GM21528 (cell line): ENCODE data around the gene LITAFD.
"Not testable (repeated sequence)": the region's sequence is repeated elsewhere in the genome, so short reads cannot be mapped to it uniquely, and the experiment has no call there.

Source experiments
- ATAC-seq: cut with Tn5 transposase; IDR thresholded peaks from one replicate; pipeline ENCODE4 v1.9.1; 2021; ENCODE audit warnings: mild to moderate bottlenecking, moderate library complexity; ENCODE audit not compliant: unreplicated experiment, low FRiP score

The LITAFD gene

DNA sequence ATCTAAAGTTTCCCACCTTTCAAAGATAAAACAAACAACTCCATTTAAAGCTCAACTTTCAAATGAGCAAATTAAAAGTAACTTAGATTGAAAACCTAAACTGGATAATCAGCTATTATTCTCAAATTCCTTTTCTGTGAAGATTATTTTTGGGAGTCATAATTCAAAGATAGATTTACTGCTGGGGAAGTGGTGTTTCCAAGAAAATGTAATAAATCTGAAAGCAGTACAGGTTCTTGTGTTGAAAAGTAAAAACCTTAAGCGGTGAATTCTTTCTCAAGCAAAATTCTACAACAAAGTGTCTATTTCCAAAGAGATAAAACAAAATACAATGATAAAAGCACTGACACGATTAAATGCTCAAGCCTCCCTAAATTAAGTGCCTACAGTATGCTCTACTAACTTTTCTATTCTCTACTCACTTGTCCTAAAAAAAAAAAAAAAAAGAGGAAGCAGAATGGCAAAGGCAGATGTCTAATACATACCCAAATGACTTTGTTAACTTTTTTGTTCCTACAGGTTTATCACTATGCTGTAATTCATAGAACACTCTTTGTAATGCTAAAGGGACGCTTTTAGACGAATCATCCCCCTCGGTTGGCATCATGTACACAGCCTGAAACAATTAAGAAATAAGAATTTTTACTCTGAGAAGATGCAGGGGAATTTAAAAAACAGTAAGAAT lies 34.5 kb downstream of the LITAFD start:
- ATAC-seq: no peak

DNA sequence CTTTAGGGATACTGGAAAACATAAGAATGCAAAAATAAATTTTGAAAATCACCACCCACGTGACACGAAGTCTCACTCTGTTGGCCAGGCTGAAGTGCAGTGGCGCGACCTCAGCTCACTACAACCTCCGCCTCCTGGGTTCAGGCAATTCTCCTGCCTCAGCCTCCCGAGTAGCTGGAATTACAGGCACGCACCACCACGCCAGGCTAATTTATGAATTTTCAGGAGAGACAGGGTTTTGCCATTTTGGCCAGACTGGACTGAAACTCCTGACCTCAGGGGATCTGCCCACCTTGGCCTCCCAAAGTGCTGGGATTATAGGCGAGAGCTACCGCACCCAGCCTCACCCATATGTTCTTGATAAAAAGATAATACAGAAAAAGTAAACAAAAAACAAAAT lies 35.2 kb downstream of the LITAFD start:
- not testable (repeated sequence) for ATAC-seq

DNA sequence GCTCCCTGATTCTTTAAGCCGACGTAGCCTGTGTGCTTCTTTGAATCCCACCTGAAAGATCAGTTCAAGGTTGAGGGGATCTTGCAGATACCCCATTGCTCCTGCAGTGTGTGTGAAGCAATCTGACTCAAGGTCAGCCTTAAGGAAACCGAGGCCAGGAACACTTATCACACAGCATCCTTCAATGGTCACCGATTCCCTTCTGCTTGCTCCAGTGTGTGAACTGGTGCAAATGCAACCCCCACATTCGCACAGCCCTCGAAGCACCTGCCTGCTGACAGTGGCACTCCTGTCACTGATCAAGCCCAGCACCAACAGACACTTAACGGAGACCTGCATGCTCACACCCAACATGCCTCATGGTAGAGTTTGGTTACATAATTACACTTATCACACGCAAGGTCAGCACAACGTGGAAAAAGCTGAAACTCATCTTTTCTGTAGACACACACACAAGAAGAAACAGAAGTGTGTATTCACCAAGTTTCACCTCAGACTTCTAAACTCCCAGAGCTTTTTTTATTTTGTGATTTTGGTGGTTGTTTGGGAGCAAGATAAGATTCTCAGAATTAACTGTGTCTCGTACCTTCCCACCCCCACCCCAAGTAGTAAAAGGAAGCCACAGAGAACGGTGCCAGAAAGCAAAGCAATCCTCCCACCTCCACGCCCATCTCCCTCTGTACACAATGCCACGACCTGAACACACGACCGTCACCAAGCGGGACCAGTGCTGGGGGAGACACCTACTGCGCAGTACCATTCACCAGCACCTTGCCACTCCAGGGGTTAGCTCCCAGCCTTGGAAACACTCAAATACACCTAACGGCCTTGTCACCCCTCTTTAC lies 37.2 kb downstream of the LITAFD start:
- ATAC-seq: no peak

DNA sequence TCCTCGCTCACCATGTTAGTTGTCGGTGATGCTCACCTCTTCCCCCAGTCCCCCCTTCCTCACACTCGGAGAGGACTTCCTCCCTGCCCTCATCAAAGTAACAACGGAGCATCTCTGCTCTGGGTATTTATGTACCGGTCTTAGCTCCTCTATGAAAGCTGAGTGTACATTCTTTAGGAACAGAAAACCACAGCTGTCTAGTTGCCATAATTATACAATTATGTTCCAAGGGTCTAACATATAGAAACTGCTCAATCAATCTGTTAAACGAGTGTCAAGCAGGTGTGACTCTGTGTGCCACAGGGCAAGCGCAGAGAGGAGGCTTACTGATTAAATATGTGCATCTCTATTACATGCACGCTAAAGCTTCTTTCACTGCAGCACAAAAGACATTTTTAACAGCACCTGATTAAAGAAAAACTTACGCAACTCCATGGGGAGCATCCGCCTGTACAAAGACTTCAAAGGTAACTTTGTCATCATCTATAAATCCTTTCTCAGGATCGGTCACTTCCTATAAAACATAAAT lies 37.8 kb downstream of the LITAFD start:
- no peak for ATAC-seq

DNA sequence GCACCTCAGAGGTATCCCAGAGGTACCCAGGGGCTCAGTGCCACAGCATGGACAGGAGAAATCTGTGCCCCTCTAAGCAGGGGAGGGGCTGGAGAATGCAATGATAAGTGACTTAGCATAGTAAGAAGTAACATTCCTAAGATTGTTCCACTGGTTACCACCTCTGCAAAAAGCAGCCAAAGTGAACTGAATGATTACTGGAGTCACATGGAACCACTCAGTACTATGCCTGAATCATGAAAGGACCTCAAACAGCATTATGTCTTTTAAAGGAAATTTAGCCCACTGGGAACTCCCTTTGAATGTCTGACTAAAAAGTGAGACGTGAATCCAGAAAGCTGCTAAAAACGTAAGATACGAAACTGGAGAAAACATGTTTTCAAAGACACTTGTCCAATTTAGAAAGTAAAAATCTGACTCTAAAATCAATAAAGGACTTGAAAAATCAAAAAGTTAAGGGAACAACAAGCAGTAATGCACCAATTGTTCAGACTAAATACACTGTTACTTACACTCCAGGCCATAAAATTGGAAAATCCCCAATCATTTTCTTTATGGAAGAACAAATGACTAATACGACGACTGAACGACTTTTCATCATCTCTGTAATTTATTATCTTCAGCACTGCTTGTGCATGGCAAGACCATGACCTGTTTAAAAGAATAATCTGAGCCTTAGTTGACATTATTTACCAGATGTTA lies 38.6 kb downstream of the LITAFD start:
- no peak for ATAC-seq

DNA sequence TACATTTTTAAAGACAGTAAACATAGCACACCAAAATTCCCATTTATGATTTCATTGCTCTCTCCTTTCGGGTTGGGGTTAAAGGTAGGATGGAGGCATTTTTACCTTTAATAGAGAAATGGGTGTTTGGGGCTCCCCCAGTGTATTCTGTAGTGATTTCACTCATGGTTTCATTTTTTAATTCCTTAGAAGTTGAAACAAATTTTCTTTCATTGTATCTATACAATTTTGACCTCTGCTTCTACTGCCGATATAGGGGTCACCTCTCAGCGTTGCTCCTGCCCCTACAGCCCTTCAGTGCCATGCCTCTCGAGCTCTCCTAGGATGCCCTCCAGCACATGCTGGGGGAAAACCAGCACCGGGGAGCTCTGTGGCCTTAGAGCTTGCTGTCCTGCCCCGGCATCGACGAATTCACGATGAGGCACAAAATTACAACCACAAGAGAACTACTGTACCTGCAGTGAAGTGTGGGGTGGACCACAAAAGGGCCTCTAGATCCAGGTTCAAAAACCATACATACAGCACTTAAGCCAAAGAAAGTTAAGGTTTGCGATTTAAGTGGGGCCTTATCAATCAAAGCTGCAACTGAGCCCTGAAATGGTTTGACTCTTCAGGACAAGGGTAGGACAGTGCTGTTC lies 39.3 kb downstream of the LITAFD start:
- no peak for ATAC-seq

DNA sequence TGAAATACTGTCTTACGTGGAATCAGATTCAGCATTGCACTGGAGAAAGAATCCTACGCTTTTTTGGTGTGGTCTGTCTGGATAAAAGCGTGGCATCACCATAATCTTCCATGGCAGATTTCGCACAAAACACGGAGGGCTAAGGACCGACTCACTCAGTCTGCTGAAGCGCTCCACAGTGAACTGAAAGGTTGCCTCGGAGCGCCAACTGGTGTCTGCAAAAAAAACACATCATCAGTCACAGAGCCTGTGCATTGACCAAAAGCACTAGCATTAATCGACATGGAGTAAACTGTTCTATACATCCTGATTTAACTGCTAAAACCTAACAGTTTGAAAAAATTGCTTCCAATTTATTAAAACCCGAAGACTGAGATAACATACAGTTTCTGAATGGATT lies 41.0 kb downstream of the LITAFD start:
- ATAC-seq: no peak

DNA sequence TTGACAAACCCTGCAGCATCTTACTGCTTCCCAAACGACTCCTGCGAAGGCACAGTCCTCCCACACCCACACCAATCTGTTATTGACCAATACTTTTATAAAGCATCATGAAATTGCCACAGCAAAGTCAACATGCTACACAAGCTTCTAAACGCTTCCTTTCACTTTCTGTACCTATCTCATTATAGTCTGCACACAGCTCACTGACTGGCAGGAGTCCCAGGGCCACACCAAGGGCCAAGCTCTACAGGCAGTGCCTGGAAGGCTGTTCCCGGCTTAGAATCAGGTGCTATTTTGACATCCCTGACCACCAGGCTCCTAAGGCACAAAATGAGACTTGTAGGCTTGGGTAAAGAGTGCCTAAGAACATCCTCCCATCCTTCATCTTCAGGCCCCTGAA lies 42.1 kb downstream of the LITAFD start:
- no peak for ATAC-seq

DNA sequence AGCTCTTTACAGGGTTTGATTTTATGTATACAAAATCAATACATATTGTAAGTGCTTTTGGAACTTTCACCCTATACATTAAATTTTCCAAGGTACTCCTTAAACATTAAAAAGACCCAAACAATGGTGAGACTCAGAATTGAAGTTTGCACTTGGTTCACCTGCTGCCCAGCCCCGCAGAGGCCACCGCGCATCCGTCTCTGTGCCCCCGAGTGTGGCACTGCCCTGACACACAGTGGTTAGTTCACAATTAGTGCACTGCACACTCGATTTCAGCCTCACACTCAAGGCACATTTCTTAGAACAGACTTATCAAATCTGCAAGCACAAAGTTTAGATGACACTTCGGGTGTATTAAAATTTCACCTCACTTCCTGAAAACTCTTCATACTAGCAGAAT lies 43.3 kb downstream of the LITAFD start:
- ATAC-seq: no peak

DNA sequence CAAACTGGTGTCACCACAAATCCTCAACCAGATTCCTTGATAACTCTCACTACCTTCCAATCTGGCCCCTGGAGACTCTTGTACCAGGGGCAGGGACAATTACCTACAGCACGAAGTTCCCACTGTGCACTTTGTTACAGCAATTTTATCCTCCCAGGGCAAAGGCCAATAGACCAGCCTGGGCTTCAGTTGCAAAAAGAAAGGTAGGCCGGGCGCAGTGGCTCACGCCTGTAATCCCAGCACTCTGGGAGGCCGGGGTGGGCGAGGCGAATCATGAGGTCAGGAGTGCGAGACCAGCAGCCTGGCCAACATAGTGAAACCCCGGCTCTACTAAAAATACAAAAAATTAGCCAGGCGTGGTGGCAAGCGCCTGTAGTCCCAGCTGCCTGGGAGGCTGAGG lies 44.7 kb downstream of the LITAFD start:
- ATAC-seq: no peak

DNA sequence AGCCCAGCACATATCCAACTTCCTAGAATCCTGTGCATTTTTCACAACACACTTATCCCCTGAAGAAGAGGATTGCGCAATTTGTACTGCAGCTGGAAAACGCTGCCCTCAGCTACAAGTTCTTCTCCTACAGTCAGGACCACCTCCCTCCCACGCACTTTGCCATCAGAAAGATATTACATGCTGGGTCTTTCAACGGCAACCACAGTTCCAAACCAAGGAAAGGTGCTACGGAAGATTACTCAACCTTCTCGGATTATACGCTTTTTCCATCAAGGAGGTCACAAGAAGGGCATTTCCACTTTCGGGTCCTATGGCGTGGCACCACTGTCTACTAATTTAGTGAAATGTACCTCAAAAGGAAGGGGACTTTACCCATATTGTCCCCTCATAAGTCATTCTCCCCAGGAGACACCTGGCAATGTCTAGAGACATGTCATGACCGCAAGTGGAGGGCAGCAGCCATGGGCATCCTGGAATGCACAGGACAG lies 46.4 kb downstream of the LITAFD start:
- ATAC-seq: no peak

DNA sequence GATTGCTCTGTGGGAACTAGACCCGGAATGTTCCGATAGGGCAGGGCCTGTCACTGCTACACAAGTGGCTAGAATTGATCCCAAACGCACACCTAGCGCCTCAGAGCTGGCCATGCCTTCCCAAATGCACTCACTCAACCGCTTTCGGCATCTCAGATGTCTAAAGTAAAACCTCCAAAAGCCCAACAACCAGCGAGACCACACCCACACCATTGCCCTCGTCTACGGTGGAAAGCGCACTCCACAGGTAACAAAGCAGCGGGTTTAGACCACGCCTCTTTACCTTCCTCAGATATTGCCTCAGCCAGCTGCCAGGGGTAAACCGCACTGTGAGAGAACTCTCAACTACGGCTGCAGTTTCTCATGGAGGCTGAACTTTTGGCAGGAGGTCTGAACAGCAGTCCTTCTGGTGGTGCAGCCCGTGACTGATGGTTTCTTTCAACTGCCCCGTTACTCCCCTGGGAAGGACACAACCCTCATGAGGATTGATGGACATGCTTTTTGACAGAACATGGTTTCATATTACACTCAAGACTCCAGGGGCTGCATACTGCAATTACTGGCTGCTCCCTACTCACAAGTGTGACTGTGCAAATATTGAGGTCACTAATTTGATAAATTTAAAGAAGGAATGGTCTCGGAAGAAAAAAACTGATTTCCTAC lies 47.1 kb downstream of the LITAFD start:
- no peak for ATAC-seq

DNA sequence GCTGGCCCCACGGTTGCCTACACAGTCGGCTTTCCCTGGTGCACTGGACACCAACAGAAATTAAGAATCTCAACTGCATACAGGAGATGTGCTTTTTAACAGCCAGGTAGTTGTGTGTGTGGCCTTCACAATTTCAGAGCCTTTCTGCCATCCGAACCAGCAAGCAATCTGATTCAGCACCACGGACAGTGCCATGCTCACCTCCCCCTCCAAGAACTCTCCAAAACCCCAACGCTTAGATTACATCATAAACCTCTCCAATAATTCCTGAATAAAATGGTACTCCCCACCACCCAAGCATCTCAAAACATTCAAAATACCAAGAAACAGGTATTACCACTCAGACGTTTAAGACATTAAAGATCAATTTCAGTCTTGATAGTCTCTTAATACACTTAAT lies 49.7 kb downstream of the LITAFD start:
- ATAC-seq: no peak

DNA sequence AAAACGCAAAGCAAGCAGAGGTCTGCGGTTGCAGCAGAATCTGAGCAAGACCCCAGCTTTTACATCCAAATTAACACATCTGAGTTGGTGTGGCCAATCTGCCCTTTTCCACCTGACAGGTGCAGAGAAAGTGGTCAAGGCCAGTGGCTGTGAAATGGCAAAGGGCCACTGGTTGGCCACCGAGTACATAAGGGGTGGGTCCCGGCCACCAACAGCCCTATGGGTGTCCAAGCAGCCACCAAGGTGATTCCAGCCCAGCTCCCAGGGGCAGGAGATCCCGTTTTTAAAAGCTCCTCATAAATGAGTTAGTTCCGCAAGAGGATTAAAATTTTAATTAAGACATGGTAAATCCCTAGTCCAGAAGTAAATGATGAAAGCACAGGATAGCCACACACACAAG lies 52.5 kb downstream of the LITAFD start:
- ATAC-seq: no peak
